Breast epithelium (tissue), 4 donors: ENCODE measurements around the gene FARP2. TPM values are rescaled to one million over a fixed set of nuclear protein-coding genes. Genes with fewer than 3 reads are reported as not detected.

Experiments used
- DNase-seq, 2 donors: peaks; one replicate each; pipeline ENCODE4 v3.0.0-alpha.2; 2019; ENCODE audit warnings: low spot score in 2 of 2
- H3K27ac ChIP-seq, 2 donors: fragments of 200-600 bp; sonication (generic) in 1 of 2; one replicate each; pipeline ENCODE4 v1.5.1; 2016 to 2019; ENCODE audit warnings: mild to moderate bottlenecking in 1 of 2
- H3K27me3 ChIP-seq, 2 donors: fragments of 200-600 bp; sonication (generic) in 1 of 2; one replicate each; pipeline versions ENCODE4 v1.5.1 to v1.6.0; 2017 to 2019; ENCODE audit warnings: control low read depth in 1 of 2, mild to moderate bottlenecking in 1 of 2
- H3K36me3 ChIP-seq: fragments of 200-600 bp; one replicate; pipeline ENCODE4 v1.5.1; 2019
- H3K4me1 ChIP-seq, 2 donors: fragments of 200-600 bp; sonication (generic); one replicate each; pipeline ENCODE4 v1.5.1; 2016 to 2019; ENCODE audit warnings: control low read depth in 1 of 2
- H3K4me3 ChIP-seq, 3 donors: fragments of 200-600 bp; sonication (generic); 1 replicate in 2 of 3; 2 replicates in 1 of 3; pipeline ENCODE4 v1.5.1; 2016 to 2019; ENCODE audit warnings: mild to moderate bottlenecking in 3 of 3, moderate library complexity in 2 of 3
- H3K9me3 ChIP-seq, 2 donors: fragments of 200-600 bp; sonication (generic) in 1 of 2; one replicate each; pipeline ENCODE4 v1.5.1; 2016 to 2019; ENCODE audit warnings: control low read depth in 1 of 2
- CTCF ChIP-seq, 3 donors: fragments of 450-650 bp; IDR thresholded peaks; one replicate each; pipeline ENCODE4 v1.5.1; 2016 to 2017; ENCODE audit warnings: antibody characterized with exemption in 3 of 3, mild to moderate bottlenecking in 3 of 3, moderate library complexity in 3 of 3
- POLR2A ChIP-seq: fragments of 450-650 bp; IDR thresholded peaks from one replicate; pipeline ENCODE4 v1.6.1; 2016; ENCODE audit warnings: antibody characterized with exemption, mild to moderate bottlenecking, moderate library complexity
- POLR2AphosphoS5 ChIP-seq, 3 donors: sonication (generic); formaldehyde crosslinking; IDR thresholded peaks; one replicate each; pipeline ENCODE4 v1.6.1; 2017; ENCODE audit warnings: antibody characterized with exemption in 3 of 3
- intact Hi-C: fragments of 100-400 bp; cut with DNase I; formaldehyde crosslinking; loops from one replicate; pipeline ENCODE4 v1.15.1; 2023; ENCODE audit warnings: low total_unique reads
- total RNA-seq, 3 donors: library from RNA; depleted of rRNA; stranded (reverse); fragments of >200 nt; gene quantifications; one replicate each; pipeline ENCODE4 v1.1.0, GENCODE V29; 2016

Gene FARP2
- total RNA-seq, 3 donors from 2014 or later = 34.4 to 43.3 (median 40.3) TPM

GRCh38 chr2:241359481-241360045 is 3.5 kb downstream of the FARP2 start:
- no peak overlapping the region for H3K27ac ChIP-seq
- H3K4me3 ChIP-seq = no peak overlapping the region
- no peaks in the 10 kb centered on the region for H3K9me3 ChIP-seq
- DNase-seq = no peak
- no peaks in the 10 kb centered on the region for H3K36me3 ChIP-seq
- no peaks in the 10 kb centered on the region for H3K27me3 ChIP-seq
- H3K4me1 ChIP-seq = no peaks in the 10 kb centered on the region
- no peak for TF ChIP-seq CTCF (IDR thresholded peaks at IDR 0.05)
- no peak for TF ChIP-seq POLR2A
- TF ChIP-seq POLR2AphosphoS5 (IDR thresholded peaks at IDR 0.05) = no peak
- intact Hi-C loops = no loop called here

- intact Hi-C loops = no loop called here
- no peak overlapping the region for H3K27ac ChIP-seq
- TF ChIP-seq POLR2A = no peak
- no peak for TF ChIP-seq CTCF (IDR thresholded peaks at IDR 0.05)
- TF ChIP-seq POLR2AphosphoS5 (IDR thresholded peaks at IDR 0.05) = no peak
- no peak for DNase-seq
- H3K27me3 ChIP-seq = no peaks in the 10 kb centered on the region
- no peaks in the 10 kb centered on the region for H3K9me3 ChIP-seq
- no peaks in the 10 kb centered on the region for H3K4me1 ChIP-seq
- H3K4me3 ChIP-seq = no peak overlapping the region
- no peaks in the 10 kb centered on the region for H3K36me3 ChIP-seq
Observed at GRCh38 chr2:241363426-241363825, 7.3 kb downstream of the FARP2 start.

- intact Hi-C loops = no loop called here
- no peak overlapping the region for H3K27ac ChIP-seq
Observed at GRCh38 chr2:241364781-241365180, 8.7 kb downstream of the FARP2 start.

GRCh38 chr2:241366678-241367077 is 10.6 kb downstream of the FARP2 start:
- no peaks in the 10 kb centered on the region for H3K4me1 ChIP-seq
- H3K4me3 ChIP-seq = no peak overlapping the region
- TF ChIP-seq CTCF (IDR thresholded peaks at IDR 0.05) (no peak), POLR2A (no peak), POLR2AphosphoS5 (IDR thresholded peaks at IDR 0.05) (no peak)
- H3K36me3 ChIP-seq = no peaks in the 10 kb centered on the region
- DNase-seq = no peak
- intact Hi-C loops = no loop called here
- H3K27ac ChIP-seq = no peak overlapping the region
- H3K27me3 ChIP-seq = no peaks in the 10 kb centered on the region
- no peaks in the 10 kb centered on the region for H3K9me3 ChIP-seq

More at GRCh38 chr2:241364781-241365180, 8.7 kb downstream of the FARP2 start:
- no peaks in the 10 kb centered on the region for H3K9me3 ChIP-seq
- H3K4me3 ChIP-seq = no peak overlapping the region
- H3K4me1 ChIP-seq = no peaks in the 10 kb centered on the region
- no peak for DNase-seq
- no peak for TF ChIP-seq POLR2AphosphoS5 (IDR thresholded peaks at IDR 0.05)
- TF ChIP-seq POLR2A = no peak
- no peak for TF ChIP-seq CTCF (IDR thresholded peaks at IDR 0.05)
- H3K36me3 ChIP-seq = no peaks in the 10 kb centered on the region
- no peaks in the 10 kb centered on the region for H3K27me3 ChIP-seq

GRCh38 chr2:241368643-241369042 is 12.6 kb downstream of the FARP2 start:
- no peak for TF ChIP-seq POLR2AphosphoS5 (IDR thresholded peaks at IDR 0.05)
- TF ChIP-seq CTCF (IDR thresholded peaks at IDR 0.05) = no peak
- TF ChIP-seq POLR2A = no peak
- H3K4me1 ChIP-seq = no peaks in the 10 kb centered on the region

More at GRCh38 chr2:241368643-241369042, 12.6 kb downstream of the FARP2 start:
- Histone ChIP-seq H3K36me3 (no peaks in the 10 kb centered on the region), H3K4me3 (no peak overlapping the region), H3K27me3 (no peaks in the 10 kb centered on the region), H3K27ac (no peak overlapping the region), H3K9me3 (no peaks in the 10 kb centered on the region)
- intact Hi-C loops = no loop called here
- no peak for DNase-seq
